A673 (cell line): ENCODE data around the gene CTNNBL1. TPM values are rescaled to one million over a fixed set of nuclear protein-coding genes. Genes with fewer than 3 reads are reported as not detected.

Experiments used
- BruUV-seq: library from RNA; stranded (reverse); fragments of 400-500 nt; replicated peaks from 2 replicates; lab custom pipeline; 2021; lab: Mats Ljungman, UMichigan
- CTCF ChIA-PET: fragments of 300-600 bp; sonication (Branson Sonifier 250); formaldehyde crosslinking; loops from one replicate; lab custom pipeline; 2022; ENCODE audit warnings: antibody characterized with exemption; lab: Charles Lee
- POLR2A ChIA-PET: fragments of 300-600 bp; sonication (Branson Sonifier 250); formaldehyde crosslinking; loops from one replicate; lab custom pipeline; 2022; ENCODE audit warnings: antibody characterized with exemption; ENCODE audit not compliant: low non-redundant PET; lab: Charles Lee
- DNase-seq: peaks from one replicate; pipeline ENCODE4 v3.0.0-alpha.2; 2015; ENCODE audit warnings: low spot score
- H3K27ac ChIP-seq: fragments of 200-600 bp; sonication (generic); 2 replicates; pipeline ENCODE4 v1.5.1; 2016; ENCODE audit warnings: mixed run types, low read depth, mild to moderate bottlenecking, mixed read lengths, antibody characterized with exemption, low read length; ENCODE audit not compliant: poor library complexity, severe bottlenecking
- H3K27me3 ChIP-seq: fragments of 200-600 bp; sonication (generic); replicated peaks from 2 replicates; pipeline ENCODE4 v1.6.1; 2017; ENCODE audit warnings: mixed run types, low read depth, mild to moderate bottlenecking, mixed read lengths, antibody characterized with exemption, low read length; ENCODE audit not compliant: insufficient read depth, poor library complexity
- H3K36me3 ChIP-seq: fragments of 200-600 bp; sonication (generic); 2 replicates; pipeline ENCODE4 v1.6.1; 2016; ENCODE audit warnings: mixed run types, mild to moderate bottlenecking, mixed read lengths, antibody characterized with exemption, low read length; ENCODE audit not compliant: insufficient read depth, poor library complexity, severe bottlenecking
- H3K4me1 ChIP-seq: fragments of 200-600 bp; sonication (generic); 2 replicates; pipeline ENCODE4 v1.6.1; 2017; ENCODE audit warnings: mixed run types, mild to moderate bottlenecking, mixed read lengths, antibody characterized with exemption, low read length; ENCODE audit not compliant: insufficient read depth, poor library complexity, severe bottlenecking
- H3K4me3 ChIP-seq: fragments of 200-600 bp; sonication (generic); 2 replicates; pipeline ENCODE4 v1.5.1; 2016; ENCODE audit warnings: low read depth, mixed run types, mild to moderate bottlenecking, mixed read lengths, low read length; ENCODE audit not compliant: poor library complexity, severe bottlenecking
- H3K9me3 ChIP-seq: fragments of 200-600 bp; sonication (generic); 2 replicates; pipeline ENCODE4 v1.6.1; 2016; ENCODE audit warnings: mixed run types, low read depth, mild to moderate bottlenecking, mixed read lengths, antibody characterized with exemption, low read length; ENCODE audit not compliant: poor library complexity, severe bottlenecking
- EZH2 ChIP-seq: fragments of 200-600 bp; sonication (generic); IDR thresholded peaks from 2 replicates; pipeline ENCODE4 v1.6.1; 2017; ENCODE audit warnings: borderline replicate concordance, low read depth, mild to moderate bottlenecking, mixed read lengths, antibody characterized with exemption, low read length; ENCODE audit not compliant: poor library complexity, severe bottlenecking
- intact Hi-C: fragments of 100-400 bp; cut with micrococcal nuclease; formaldehyde crosslinking; loops from one replicate; pipeline ENCODE4 v1.10.0; 2022; ENCODE audit not compliant: unreplicated experiment
- total RNA-seq: library from RNA; stranded (reverse); gene quantifications from 2 replicates; pipeline ENCODE4 v1.2.3, GENCODE V29; 2021
- TF ChIP-seq, protein P1 (sequence below): fragments of 300-800, 200-600 bp; sonication (generic); conservative IDR thresholded peaks from 2 replicates; pipeline ENCODE4 v1.5.1; 2017; ENCODE audit warnings: low read depth, mild to moderate bottlenecking, antibody characterized with exemption, low read length, moderate library complexity, mixed read lengths

CTNNBL1 gene
- total RNA-seq, 1 experiment from 2014 or later = 88.5 TPM

DNA sequence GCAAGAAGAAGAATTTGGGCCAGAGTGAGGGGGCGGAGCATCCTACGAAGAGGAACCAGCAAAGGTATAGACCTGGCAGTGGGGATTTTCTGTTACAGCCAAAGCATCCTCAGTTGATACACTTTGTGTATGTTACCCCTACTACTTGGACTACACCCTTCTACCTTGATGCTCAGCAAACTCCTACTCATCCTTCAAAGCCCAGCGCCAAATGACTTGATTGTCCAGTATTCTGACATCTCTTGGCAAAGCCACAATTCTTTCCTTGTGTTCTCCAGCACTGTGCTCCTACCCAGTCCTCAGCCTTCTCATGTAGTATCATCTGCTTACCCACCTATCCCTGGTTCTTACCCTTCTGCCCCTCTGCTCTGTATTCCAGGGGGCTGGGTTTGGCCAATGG, 21.7 kb upstream of the CTNNBL1 start:
- H3K27ac ChIP-seq = no peak overlapping the region
- TF ChIP-seq, protein P1, sequence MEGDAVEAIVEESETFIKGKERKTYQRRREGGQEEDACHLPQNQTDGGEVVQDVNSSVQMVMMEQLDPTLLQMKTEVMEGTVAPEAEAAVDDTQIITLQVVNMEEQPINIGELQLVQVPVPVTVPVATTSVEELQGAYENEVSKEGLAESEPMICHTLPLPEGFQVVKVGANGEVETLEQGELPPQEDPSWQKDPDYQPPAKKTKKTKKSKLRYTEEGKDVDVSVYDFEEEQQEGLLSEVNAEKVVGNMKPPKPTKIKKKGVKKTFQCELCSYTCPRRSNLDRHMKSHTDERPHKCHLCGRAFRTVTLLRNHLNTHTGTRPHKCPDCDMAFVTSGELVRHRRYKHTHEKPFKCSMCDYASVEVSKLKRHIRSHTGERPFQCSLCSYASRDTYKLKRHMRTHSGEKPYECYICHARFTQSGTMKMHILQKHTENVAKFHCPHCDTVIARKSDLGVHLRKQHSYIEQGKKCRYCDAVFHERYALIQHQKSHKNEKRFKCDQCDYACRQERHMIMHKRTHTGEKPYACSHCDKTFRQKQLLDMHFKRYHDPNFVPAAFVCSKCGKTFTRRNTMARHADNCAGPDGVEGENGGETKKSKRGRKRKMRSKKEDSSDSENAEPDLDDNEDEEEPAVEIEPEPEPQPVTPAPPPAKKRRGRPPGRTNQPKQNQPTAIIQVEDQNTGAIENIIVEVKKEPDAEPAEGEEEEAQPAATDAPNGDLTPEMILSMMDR = no peak
- no peak for TF ChIP-seq EZH2
- intact Hi-C loops = no loop called here
- DNase-seq = no peak
- no peaks in the 10 kb centered on the region for H3K9me3 ChIP-seq
- peaks cover 13% of the 10 kb centered on the region for H3K4me1 ChIP-seq
- no peaks in the 10 kb centered on the region for H3K36me3 ChIP-seq
- peaks cover 8% of the 10 kb centered on the region for H3K27me3 ChIP-seq
- H3K4me3 ChIP-seq = no peak overlapping the region
- BruUV-seq = no TSS peak
- POLR2A ChIA-PET = no interaction called here
- CTCF ChIA-PET = interaction anchor here (0.6 kb wide), 1 partner anchor 480 kb away, joined by 3 read pairs; no protein-coding TSS in a partner anchor

DNA sequence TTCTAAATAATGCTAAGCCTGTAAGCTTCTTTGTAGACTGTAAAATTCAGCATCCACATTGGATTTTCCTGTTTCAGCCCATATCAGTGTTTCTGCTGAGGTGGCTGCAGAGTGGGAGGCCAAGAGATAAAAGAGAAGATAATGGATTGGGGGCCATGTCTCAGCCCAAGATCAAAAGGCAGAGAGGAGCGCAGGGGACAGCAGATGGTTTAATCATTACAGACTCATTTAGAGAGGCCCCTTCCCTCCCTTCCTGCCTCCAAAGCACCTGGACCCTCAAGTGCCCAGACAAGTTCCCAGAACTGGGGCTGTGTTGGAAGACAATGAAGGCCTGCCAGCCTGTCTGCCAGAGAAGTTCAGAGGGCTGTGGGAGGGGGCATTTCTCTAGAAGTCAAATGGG, 20.4 kb upstream of the CTNNBL1 start:
- intact Hi-C loops = no loop called here
- POLR2A ChIA-PET = no interaction called here
- no peaks in the 10 kb centered on the region for H3K36me3 ChIP-seq
- TF ChIP-seq, protein P1 = no peak
- no peak for TF ChIP-seq EZH2
- no peak overlapping the region for H3K27ac ChIP-seq
- H3K9me3 ChIP-seq = no peaks in the 10 kb centered on the region
- CTCF ChIA-PET = no interaction called here
- no TSS peak for BruUV-seq
- H3K27me3 ChIP-seq = peaks cover 12% of the 10 kb centered on the region
- H3K4me3 ChIP-seq = no peak overlapping the region
- H3K4me1 ChIP-seq = peaks cover 13% of the 10 kb centered on the region
- DNase-seq = no peak

DNA sequence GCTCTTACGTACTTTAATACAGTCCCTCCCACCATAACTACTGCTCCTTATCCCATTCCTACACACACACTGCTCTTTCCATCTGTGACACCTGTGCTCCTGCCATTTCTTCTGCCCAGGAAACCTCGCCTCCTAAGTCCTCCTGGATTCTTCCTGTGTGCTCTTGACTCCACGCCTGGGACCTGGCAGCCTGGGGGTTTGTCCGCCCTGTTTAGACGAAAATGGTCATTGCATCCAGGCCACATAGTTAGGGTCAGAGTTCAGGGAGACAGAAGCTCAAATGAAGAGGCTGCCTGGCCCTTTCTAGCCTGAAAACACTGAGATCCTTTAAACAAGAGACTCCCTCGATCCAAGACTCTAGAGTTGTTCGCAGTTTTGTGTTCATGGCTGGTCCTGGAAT, 17.4 kb upstream of the CTNNBL1 start:
- CTCF ChIA-PET = no interaction called here
- no peaks in the 10 kb centered on the region for H3K9me3 ChIP-seq
- DNase-seq = no peak
- H3K27ac ChIP-seq = no peak overlapping the region
- intact Hi-C loops = loop anchor here (5.0 kb wide), 1 partner anchor 221 kb away; no protein-coding TSS in a partner anchor
- no peak overlapping the region for H3K4me3 ChIP-seq
- peaks cover 12% of the 10 kb centered on the region for H3K27me3 ChIP-seq
- POLR2A ChIA-PET = no interaction called here
- no peaks in the 10 kb centered on the region for H3K4me1 ChIP-seq
- H3K36me3 ChIP-seq = no peaks in the 10 kb centered on the region
- no TSS peak for BruUV-seq
- TF ChIP-seq EZH2 = no peak
- TF ChIP-seq, protein P1 = no peak
